ENCODE results near the gene ADAR.

DNA sequence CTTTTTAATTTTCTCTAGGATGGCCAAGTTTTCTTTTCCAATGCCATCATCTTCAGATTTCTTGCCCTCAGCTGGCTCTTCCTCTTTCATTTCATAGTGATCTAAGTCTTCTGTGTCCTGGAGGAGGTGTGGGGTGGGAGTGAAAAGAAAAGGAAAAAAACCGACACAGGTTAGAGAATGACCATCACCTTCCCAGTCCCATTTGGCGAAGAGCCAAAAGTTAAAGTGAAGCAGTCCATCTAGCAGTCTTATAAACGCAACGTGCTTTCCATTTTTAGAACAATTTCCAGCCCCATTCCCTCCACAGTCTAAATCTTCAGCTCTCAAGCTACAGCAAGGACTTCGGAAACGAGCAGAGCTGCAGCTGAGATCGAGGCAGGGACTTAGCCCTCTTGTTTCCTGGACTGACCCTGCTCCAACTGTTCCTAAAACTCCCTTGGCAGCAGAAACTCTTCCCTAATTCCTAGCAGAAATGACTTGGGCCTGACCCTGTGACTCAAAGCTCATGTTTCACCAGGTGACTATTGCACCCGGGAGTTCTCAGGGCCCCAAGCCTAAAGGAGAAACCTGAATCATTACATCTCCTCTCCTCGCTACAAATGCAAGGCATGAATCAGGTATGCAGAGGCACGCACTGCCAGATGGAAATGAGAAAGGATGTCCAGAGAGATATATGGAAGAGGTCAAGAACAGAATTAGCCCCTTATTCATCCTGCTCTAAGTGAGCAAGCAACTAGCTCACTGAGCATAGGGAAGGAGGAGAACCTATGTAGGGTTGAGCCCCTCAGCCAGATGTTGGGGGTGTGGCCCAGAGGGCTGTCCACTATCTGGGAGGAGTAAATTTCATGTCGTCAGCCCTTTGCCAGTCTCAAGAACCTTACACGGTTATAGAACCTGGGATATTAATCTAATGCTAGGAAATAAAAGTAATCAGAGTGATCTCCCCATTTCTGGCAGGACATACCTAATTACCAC, 54.6 kb downstream of the ADAR start:
- TF ChIP-seq, protein P1, sequence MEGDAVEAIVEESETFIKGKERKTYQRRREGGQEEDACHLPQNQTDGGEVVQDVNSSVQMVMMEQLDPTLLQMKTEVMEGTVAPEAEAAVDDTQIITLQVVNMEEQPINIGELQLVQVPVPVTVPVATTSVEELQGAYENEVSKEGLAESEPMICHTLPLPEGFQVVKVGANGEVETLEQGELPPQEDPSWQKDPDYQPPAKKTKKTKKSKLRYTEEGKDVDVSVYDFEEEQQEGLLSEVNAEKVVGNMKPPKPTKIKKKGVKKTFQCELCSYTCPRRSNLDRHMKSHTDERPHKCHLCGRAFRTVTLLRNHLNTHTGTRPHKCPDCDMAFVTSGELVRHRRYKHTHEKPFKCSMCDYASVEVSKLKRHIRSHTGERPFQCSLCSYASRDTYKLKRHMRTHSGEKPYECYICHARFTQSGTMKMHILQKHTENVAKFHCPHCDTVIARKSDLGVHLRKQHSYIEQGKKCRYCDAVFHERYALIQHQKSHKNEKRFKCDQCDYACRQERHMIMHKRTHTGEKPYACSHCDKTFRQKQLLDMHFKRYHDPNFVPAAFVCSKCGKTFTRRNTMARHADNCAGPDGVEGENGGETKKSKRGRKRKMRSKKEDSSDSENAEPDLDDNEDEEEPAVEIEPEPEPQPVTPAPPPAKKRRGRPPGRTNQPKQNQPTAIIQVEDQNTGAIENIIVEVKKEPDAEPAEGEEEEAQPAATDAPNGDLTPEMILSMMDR (IDR thresholded peaks at IDR 0.05) = no peak
- TF ChIP-seq NFE2L1 (CRISPR knock-in tag; IDR thresholded peaks at IDR 0.05) (no peak), RORB (CRISPR knock-in tag; IDR thresholded peaks at IDR 0.05) (no peak), CDX4 (CRISPR knock-in tag; IDR thresholded peaks at IDR 0.05; ENCODE audit: borderline replicate concordance) (no peak)
- TF ChIP-seq, protein P2, sequence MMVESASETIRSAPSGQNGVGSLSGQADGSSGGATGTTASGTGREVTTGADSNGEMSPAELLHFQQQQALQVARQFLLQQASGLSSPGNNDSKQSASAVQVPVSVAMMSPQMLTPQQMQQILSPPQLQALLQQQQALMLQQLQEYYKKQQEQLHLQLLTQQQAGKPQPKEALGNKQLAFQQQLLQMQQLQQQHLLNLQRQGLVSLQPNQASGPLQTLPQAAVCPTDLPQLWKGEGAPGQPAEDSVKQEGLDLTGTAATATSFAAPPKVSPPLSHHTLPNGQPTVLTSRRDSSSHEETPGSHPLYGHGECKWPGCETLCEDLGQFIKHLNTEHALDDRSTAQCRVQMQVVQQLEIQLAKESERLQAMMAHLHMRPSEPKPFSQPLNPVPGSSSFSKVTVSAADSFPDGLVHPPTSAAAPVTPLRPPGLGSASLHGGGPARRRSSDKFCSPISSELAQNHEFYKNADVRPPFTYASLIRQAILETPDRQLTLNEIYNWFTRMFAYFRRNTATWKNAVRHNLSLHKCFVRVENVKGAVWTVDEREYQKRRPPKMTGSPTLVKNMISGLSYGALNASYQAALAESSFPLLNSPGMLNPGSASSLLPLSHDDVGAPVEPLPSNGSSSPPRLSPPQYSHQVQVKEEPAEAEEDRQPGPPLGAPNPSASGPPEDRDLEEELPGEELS (CRISPR knock-in tag; IDR thresholded peaks at IDR 0.05) = no peak

Measured in WTC11 (cell line).